NOMO-1 (cell line): ENCODE measurements around the gene ZNF773.

ENCODE experiments used
- DNase-seq, 2 experiments: peaks; one replicate each; lab custom pipeline; 2025; ENCODE audit not compliant: unreplicated experiment in 2 of 2; lab: John Stamatoyannopoulos, UW

ZNF773 gene

GRCh38 chr19:57557659-57558058 lies 57.9 kb downstream of the ZNF773 start:
- no peak for DNase-seq
